MM.1S (cell line): Measurements from ENCODE around the gene EYA2.

Source experiments
- EZH2 ChIP-seq: fragments of 300-600 bp; sonication (generic); optimal IDR thresholded peaks from 2 replicates; pipeline ENCODE3; 2017; ENCODE audit warnings: low read depth, mild to moderate bottlenecking, antibody characterized with exemption, low read length, mixed read lengths
- EZH2phosphoT487 ChIP-seq: fragments of 300-600 bp; sonication (generic); IDR thresholded peaks from 2 replicates; pipeline ENCODE4 v1.6.1; 2018; ENCODE audit warnings: antibody characterized with exemption, low read length
- TF ChIP-seq, protein P1 (sequence below): fragments of 300-600 bp; sonication (generic); IDR thresholded peaks from 2 replicates; pipeline ENCODE4 v1.5.1; 2016; ENCODE audit warnings: antibody characterized with exemption, low read length, mixed read lengths

- TF ChIP-seq, protein P1, sequence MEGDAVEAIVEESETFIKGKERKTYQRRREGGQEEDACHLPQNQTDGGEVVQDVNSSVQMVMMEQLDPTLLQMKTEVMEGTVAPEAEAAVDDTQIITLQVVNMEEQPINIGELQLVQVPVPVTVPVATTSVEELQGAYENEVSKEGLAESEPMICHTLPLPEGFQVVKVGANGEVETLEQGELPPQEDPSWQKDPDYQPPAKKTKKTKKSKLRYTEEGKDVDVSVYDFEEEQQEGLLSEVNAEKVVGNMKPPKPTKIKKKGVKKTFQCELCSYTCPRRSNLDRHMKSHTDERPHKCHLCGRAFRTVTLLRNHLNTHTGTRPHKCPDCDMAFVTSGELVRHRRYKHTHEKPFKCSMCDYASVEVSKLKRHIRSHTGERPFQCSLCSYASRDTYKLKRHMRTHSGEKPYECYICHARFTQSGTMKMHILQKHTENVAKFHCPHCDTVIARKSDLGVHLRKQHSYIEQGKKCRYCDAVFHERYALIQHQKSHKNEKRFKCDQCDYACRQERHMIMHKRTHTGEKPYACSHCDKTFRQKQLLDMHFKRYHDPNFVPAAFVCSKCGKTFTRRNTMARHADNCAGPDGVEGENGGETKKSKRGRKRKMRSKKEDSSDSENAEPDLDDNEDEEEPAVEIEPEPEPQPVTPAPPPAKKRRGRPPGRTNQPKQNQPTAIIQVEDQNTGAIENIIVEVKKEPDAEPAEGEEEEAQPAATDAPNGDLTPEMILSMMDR = no peak
- TF ChIP-seq EZH2phosphoT487 = no peak
- no peak for TF ChIP-seq EZH2
These were observed 49.7 kb upstream of the EYA2 start for GRCh38 chr20:46844965-46845364.
